ENCODE measurements around the gene GJC2. TPM values are rescaled to one million over a fixed set of nuclear protein-coding genes. Genes with fewer than 3 reads are reported as not detected.

The GJC2 gene
- total and polyA plus RNA-seq, 2 donors from 2014 or later: 0.73 to 6.0 TPM

GRCh38 chr1:228148196-228148861, 1.4 kb upstream of the GJC2 start:
- H3K36me3 ChIP-seq (ENCODE audit: control insufficient read depth in 2 of 3, insufficient read depth in 3 of 3, low read length in 3 of 3): peaks cover 0 to 13% (median 0%) of the 10 kb centered on the region in 3 donors
- no peak overlapping the region for H3K4me3 ChIP-seq (ENCODE audit: low read length in 3 of 3)
- H3K4me1 ChIP-seq (ENCODE audit: control insufficient read depth in 2 of 3, insufficient read depth in 2 of 3, low read depth in 1 of 3, low read length in 3 of 3): peaks cover 0 to 35% (median 7%) of the 10 kb centered on the region in 3 donors
- no peak for TF ChIP-seq CTCF (IDR thresholded peaks at IDR 0.05; ENCODE audit: borderline replicate concordance, extremely low read depth, insufficient read depth)
- peak overlapping the region in 1 of 2 donors; percentile 75 for H3K27ac ChIP-seq (ENCODE audit: low read depth in 2 of 2, low read length in 2 of 2)
- FAIRE-seq: no peak
- peak in 2 of 5 donors; percentile 41 to 68 for DNase-seq
- no peaks in the 10 kb centered on the region for H3K9me3 ChIP-seq (ENCODE audit: control insufficient read depth in 2 of 3, insufficient read depth in 1 of 3, low read length in 3 of 3)
- no peaks in the 10 kb centered on the region for H3K27me3 ChIP-seq (ENCODE audit: control insufficient read depth, insufficient read depth, low read length)
- intact Hi-C loops (cut with DNase I): no loop called here
- H3K9ac ChIP-seq (ENCODE audit: low read length in 3 of 3): no peak overlapping the region

DNA sequence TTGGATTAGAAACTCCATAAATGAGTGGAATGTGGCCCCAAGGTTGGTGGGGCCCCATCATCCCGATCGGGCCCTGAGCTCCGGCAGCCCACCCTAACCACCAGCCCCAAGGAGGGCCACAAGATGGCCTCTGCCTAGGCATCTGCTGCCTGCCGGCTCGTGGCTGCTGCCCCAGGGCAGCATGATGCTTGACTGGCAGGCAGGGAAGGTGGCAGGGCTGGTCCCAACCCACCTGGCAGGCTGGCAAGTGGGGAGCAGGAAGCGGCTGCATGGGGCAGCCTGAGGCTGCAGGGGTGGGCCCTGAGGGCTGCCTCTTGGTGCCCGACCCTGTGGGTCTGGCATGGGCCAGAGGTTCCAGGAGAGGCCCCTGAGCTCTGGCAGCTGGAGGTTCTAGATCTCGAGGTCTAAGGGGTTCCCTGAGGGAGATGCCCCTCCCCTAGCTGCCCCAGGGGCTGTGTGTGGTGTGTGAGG, 760 bp upstream of the GJC2 start:
- Histone ChIP-seq H3K9ac (ENCODE audit: low read length in 3 of 3) (peak overlapping the region in 1 of 3 donors; percentile 19), H3K27me3 (ENCODE audit: control insufficient read depth, insufficient read depth, low read length) (no peaks in the 10 kb centered on the region), H3K4me3 (ENCODE audit: low read length in 3 of 3) (no peak overlapping the region), H3K9me3 (ENCODE audit: control insufficient read depth in 2 of 3, insufficient read depth in 1 of 3, low read length in 3 of 3) (no peaks in the 10 kb centered on the region), H3K27ac (ENCODE audit: low read depth in 2 of 2, low read length in 2 of 2) (peak overlapping the region; percentile 57 to 75), H3K36me3 (ENCODE audit: control insufficient read depth in 2 of 3, insufficient read depth in 3 of 3, low read length in 3 of 3) (peaks cover 0 to 13% (median 0%) of the 10 kb centered on the region in 3 donors), H3K4me1 (ENCODE audit: control insufficient read depth in 2 of 3, insufficient read depth in 2 of 3, low read depth in 1 of 3, low read length in 3 of 3) (peaks cover 0 to 28% (median 6%) of the 10 kb centered on the region in 3 donors)
- FAIRE-seq (no peak), DNase-seq (peak in 1 of 5 donors; percentile 66)
- intact Hi-C loops (cut with DNase I): no loop called here
- TF ChIP-seq CTCF (IDR thresholded peaks at IDR 0.05; ENCODE audit: borderline replicate concordance, extremely low read depth, insufficient read depth): no peak

DNA sequence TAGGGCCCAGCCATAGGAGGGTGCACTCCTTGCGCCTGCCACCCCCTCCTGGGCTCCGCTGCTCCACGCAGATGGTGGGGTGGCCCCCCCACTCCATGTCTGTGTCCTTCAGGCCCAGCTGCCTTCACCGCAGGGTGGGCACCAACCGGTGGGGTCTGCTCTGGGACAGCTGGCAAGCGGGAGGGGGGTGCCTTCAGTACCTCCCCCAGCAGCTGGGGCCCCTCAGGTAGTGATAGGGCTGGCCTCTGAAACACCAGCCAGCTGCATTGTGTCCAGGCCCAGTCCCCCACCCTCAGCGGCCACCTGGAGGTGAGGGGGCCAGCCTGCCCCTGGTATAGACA, 360 bp downstream of the GJC2 start:
- H3K9ac ChIP-seq (ENCODE audit: low read length in 3 of 3): peak overlapping the region in 1 of 3 donors; percentile 7
- H3K4me1 ChIP-seq (ENCODE audit: control insufficient read depth in 2 of 3, insufficient read depth in 2 of 3, low read depth in 1 of 3, low read length in 3 of 3): peaks cover 0 to 25% (median 6%) of the 10 kb centered on the region in 3 donors
- H3K36me3 ChIP-seq (ENCODE audit: control insufficient read depth in 2 of 3, insufficient read depth in 3 of 3, low read length in 3 of 3): peaks cover 0 to 13% (median 0%) of the 10 kb centered on the region in 3 donors
- intact Hi-C loops (cut with DNase I): no loop called here
- TF ChIP-seq CTCF (IDR thresholded peaks at IDR 0.05; ENCODE audit: borderline replicate concordance, extremely low read depth, insufficient read depth): no peak
- no peak for FAIRE-seq
- DNase-seq: peak in 2 of 5 donors; percentile 57 to 74
- H3K27ac ChIP-seq (ENCODE audit: low read depth in 2 of 2, low read length in 2 of 2): peak overlapping the region; percentile 57 to 75
- H3K27me3 ChIP-seq (ENCODE audit: control insufficient read depth, insufficient read depth, low read length): no peaks in the 10 kb centered on the region
- H3K9me3 ChIP-seq (ENCODE audit: control insufficient read depth in 2 of 3, insufficient read depth in 1 of 3, low read length in 3 of 3): no peaks in the 10 kb centered on the region
- no peak overlapping the region for H3K4me3 ChIP-seq (ENCODE audit: low read length in 3 of 3)
